Measurements from ENCODE around the gene TCL1B.

The TCL1B gene

DNA sequence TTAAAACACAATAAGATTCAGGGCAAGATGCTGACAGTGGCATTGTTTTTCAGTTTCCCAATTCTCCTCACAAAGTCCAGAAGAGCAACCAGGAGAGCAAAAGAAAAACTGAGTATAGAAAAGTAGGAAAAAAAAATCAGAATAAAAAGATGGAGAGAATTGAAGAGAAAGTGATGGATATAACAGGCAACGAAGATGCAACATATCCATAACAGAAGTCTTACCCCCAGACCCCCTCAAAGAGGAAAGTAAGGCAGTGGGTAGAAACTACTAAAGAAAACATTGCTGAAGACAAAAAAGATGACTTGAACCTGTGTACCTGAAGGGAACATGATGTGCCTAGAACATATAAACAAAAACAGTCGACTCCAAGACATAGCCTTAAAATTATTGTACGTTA lies 17.1 kb downstream of the TCL1B start:
- POLR2A ChIA-PET: no interaction called here
- TF ChIP-seq ELF4 (IDR thresholded peaks at IDR 0.05) (no peak), CTBP1 (IDR thresholded peaks at IDR 0.05; ENCODE audit: borderline replicate concordance) (no peak)
- DNase-seq (ENCODE audit: extremely low spot score): no peak
- CTCF ChIA-PET: no interaction called here

DNA sequence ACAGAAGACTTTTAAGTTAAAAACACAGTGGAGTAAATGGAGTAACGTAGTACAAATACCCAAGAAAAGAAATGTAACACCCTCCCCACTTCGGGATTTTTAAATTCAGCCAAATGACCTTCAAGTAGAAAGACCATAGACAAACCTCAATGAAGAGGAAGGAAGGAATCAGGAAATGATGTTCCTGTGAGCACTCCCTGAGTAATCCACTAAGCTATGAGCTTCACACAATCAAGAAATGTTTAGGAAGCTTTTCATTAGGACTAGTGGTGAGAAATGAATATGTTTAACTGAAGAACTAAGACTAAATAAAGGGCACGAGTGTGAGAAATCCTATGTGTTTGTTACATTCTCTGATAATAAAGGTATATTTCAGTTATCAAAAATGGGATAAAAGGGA lies 17.6 kb downstream of the TCL1B start:
- DNase-seq (ENCODE audit: extremely low spot score): no peak
- TF ChIP-seq L3MBTL2 (conservative IDR thresholded peaks at IDR 0.05): no peak
- TF ChIP-seq BHLHE40 (IDR thresholded peaks at IDR 0.05; ENCODE audit: borderline replicate concordance): no peak
- TF ChIP-seq NFRKB (IDR thresholded peaks at IDR 0.05): no peak
- no peak for TF ChIP-seq HDGF (IDR thresholded peaks at IDR 0.05; ENCODE audit: borderline replicate concordance)
- no peak for TF ChIP-seq FOXA1 (IDR thresholded peaks at IDR 0.05)
- no peak for TF ChIP-seq LEF1 (IDR thresholded peaks at IDR 0.05; ENCODE audit: borderline replicate concordance)
- TF ChIP-seq CTBP1 (IDR thresholded peaks at IDR 0.05; ENCODE audit: borderline replicate concordance): no peak
- no peak for TF ChIP-seq SUZ12 (IDR thresholded peaks at IDR 0.05)
- TF ChIP-seq ELF4 (IDR thresholded peaks at IDR 0.05): no peak
- CTCF ChIA-PET: no interaction called here

DNA sequence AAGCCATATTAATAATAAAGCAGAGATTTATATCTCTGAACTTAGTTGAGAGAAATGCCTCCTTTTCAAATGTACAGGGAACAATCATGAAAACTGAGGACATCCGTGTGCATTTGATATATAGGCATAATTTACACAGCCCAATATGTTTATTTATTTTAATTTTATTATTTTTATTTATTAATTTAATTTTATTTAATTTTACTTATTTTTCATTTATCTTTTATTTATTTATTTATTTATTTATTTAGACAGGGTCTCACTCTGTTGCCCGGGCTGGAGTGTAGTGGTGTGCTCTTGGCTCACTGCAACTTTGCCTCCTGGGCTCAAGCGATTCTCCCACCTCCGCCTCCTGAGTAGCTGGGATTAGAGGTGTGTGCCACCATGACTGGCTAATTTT lies 19.3 kb downstream of the TCL1B start:
- POLR2A ChIA-PET: no interaction called here
- TF ChIP-seq, protein P1, sequence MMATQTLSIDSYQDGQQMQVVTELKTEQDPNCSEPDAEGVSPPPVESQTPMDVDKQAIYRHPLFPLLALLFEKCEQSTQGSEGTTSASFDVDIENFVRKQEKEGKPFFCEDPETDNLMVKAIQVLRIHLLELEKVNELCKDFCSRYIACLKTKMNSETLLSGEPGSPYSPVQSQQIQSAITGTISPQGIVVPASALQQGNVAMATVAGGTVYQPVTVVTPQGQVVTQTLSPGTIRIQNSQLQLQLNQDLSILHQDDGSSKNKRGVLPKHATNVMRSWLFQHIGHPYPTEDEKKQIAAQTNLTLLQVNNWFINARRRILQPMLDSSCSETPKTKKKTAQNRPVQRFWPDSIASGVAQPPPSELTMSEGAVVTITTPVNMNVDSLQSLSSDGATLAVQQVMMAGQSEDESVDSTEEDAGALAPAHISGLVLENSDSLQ (IDR thresholded peaks at IDR 0.05): no peak
- TF ChIP-seq FOXK2 (IDR thresholded peaks at IDR 0.05): no peak
- no peak for TF ChIP-seq HDGF (IDR thresholded peaks at IDR 0.05; ENCODE audit: borderline replicate concordance)
- no peak for TF ChIP-seq ELF4 (IDR thresholded peaks at IDR 0.05)
- TF ChIP-seq NFRKB (IDR thresholded peaks at IDR 0.05): no peak
- no peak for TF ChIP-seq ARNT (IDR thresholded peaks at IDR 0.05)
- TF ChIP-seq BHLHE40 (IDR thresholded peaks at IDR 0.05; ENCODE audit: borderline replicate concordance): no peak
- no peak for TF ChIP-seq FOXM1 (IDR thresholded peaks at IDR 0.05; ENCODE audit: borderline replicate concordance)
- TF ChIP-seq SUZ12 (IDR thresholded peaks at IDR 0.05): no peak
- TF ChIP-seq ZNF384 (IDR thresholded peaks at IDR 0.05): no peak
- TF ChIP-seq L3MBTL2 (conservative IDR thresholded peaks at IDR 0.05): no peak
- TF ChIP-seq SP1 (IDR thresholded peaks at IDR 0.05): no peak
- CTCF ChIA-PET: no interaction called here
- DNase-seq (ENCODE audit: extremely low spot score): no peak

More for the DNA sequence above, 17.6 kb downstream of the TCL1B start:
- POLR2A ChIA-PET: no interaction called here

DNA sequence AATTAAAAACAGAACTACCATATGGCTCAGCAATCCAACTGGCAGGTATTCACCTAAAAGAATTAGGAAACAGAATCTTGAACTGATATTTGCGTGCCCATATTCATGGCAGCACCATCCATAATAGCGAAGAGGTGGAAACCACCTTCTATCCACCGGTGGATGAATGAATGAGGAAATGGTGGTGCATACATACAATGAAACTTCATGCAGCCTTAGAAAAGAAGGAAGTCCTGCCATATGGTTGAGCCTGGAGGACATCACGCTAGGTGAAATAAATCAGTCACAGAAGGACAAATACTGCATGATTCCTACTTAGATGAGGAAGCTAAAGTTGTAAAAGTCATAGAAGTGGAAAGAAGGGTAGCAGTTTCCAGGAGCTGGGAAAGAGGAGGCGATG lies 21.1 kb downstream of the TCL1B start:
- ChIA-PET CTCF (no interaction called here), POLR2A (interaction anchor here (0.6 kb wide), 1 partner anchor 8 kb away, joined by 3 read pairs; no protein-coding TSS in a partner anchor)
- no peak for DNase-seq (ENCODE audit: extremely low spot score)
- TF ChIP-seq L3MBTL2 (conservative IDR thresholded peaks at IDR 0.05): no peak
- no peak for TF ChIP-seq TARDBP (IDR thresholded peaks at IDR 0.05)
- TF ChIP-seq, protein P1 (IDR thresholded peaks at IDR 0.05): no peak
- no peak for TF ChIP-seq ARNT (IDR thresholded peaks at IDR 0.05)
- TF ChIP-seq CTBP1 (IDR thresholded peaks at IDR 0.05; ENCODE audit: borderline replicate concordance): no peak
- TF ChIP-seq ELF4 (IDR thresholded peaks at IDR 0.05): no peak
- TF ChIP-seq SP1 (IDR thresholded peaks at IDR 0.05): no peak
- TF ChIP-seq FOXA1 (IDR thresholded peaks at IDR 0.05): no peak
- no peak for TF ChIP-seq HDGF (IDR thresholded peaks at IDR 0.05; ENCODE audit: borderline replicate concordance)
- no peak for TF ChIP-seq FOXK2 (IDR thresholded peaks at IDR 0.05)
- no peak for TF ChIP-seq ZNF384 (IDR thresholded peaks at IDR 0.05)

DNA sequence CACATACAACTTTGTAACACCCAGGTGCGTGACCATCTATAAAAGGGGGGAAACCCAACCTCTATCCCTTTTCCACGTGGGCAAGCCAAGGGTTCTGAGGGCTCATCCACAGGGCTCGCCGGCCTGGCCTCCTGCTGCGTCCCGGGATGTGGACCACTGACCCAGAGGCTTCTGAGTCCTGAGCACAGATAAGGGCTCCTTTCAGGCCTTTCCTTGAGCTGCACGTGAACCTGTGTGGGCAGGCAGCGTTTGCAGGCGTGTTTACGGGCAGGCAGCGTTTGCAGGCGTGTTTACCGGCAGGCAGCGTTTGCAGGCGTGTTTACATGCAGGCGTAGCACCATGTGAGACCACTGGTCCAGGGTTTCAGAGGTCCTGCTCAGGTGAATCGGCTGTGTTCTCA lies 23.9 kb downstream of the TCL1B start:
- ChIA-PET CTCF (interaction anchor here (1.0 kb wide), 1 partner anchor 258 kb away, joined by 3 read pairs; no protein-coding TSS in a partner anchor), POLR2A (no interaction called here)
- DNase-seq (ENCODE audit: extremely low spot score): no peak
- TF ChIP-seq FOXK2 (IDR thresholded peaks at IDR 0.05) (no peak), BHLHE40 (IDR thresholded peaks at IDR 0.05; ENCODE audit: borderline replicate concordance) (no peak), ELF4 (IDR thresholded peaks at IDR 0.05) (no peak), FOXM1 (IDR thresholded peaks at IDR 0.05; ENCODE audit: borderline replicate concordance) (no peak), CTBP1 (IDR thresholded peaks at IDR 0.05; ENCODE audit: borderline replicate concordance) (no peak), ARNT (IDR thresholded peaks at IDR 0.05) (no peak)

DNA sequence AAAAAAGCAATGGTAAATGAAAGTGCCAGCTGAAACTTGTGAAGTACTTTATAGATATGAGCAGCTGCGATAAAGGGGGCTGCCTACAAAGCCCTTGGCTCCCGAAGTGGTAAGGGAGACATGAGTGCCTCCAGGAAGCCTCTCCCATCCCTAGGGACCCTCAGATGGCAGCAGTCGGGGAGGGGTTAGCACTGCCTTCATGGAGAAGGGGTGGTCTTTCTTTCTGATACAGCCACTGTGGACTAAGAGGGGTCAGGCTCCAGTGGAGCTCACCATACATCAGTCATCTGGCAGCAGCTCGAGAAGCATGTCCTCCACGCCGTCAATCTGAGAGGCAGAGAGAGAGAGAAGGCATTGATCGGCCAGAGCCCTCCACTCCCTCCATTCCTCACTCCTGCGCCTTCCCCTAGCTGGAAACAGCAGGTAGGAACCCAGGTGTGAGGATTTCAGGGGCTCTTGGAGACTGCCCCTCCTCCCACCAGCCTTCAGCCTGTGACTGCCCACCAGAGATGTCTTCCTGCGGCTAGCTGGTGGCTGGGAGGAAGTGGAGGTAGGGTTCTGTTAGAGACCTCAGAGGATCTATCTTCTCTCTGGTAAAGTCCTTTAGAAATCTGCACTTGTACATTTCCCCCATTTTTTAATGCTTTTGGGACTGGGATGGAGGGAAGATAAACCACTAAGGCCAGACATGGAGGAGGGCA lies 25.4 kb downstream of the TCL1B start:
- ChIA-PET POLR2A (no interaction called here), CTCF (no interaction called here)
- TF ChIP-seq FOXK2 (IDR thresholded peaks at IDR 0.05) (no peak), ZNF384 (IDR thresholded peaks at IDR 0.05) (no peak), ARNT (IDR thresholded peaks at IDR 0.05) (no peak), FOXM1 (IDR thresholded peaks at IDR 0.05; ENCODE audit: borderline replicate concordance) (no peak), SP1 (IDR thresholded peaks at IDR 0.05) (no peak), CTBP1 (IDR thresholded peaks at IDR 0.05; ENCODE audit: borderline replicate concordance) (no peak), TARDBP (IDR thresholded peaks at IDR 0.05) (no peak), ELF4 (IDR thresholded peaks at IDR 0.05) (no peak), FOXA1 (IDR thresholded peaks at IDR 0.05) (no peak), LEF1 (IDR thresholded peaks at IDR 0.05; ENCODE audit: borderline replicate concordance) (no peak), BHLHE40 (IDR thresholded peaks at IDR 0.05; ENCODE audit: borderline replicate concordance) (no peak), NFRKB (IDR thresholded peaks at IDR 0.05) (no peak), SUZ12 (IDR thresholded peaks at IDR 0.05) (no peak), HDGF (IDR thresholded peaks at IDR 0.05; ENCODE audit: borderline replicate concordance) (no peak), L3MBTL2 (conservative IDR thresholded peaks at IDR 0.05) (no peak)
- TF ChIP-seq, protein P1 (IDR thresholded peaks at IDR 0.05): no peak

More for the DNA sequence above, 25.4 kb downstream of the TCL1B start:
- DNase-seq (ENCODE audit: extremely low spot score): no peak
